ES-I3 (cell line): ENCODE data around the gene POFUT2.

ENCODE experiments used
- H3K36me3 ChIP-seq: 2 replicates; pipeline ENCODE4 v1.6.1; 2013; ENCODE audit warnings: mild to moderate bottlenecking, low read length, control low read depth, moderate library complexity; ENCODE audit not compliant: insufficient read depth
- H3K4me1 ChIP-seq: 2 replicates; pipeline ENCODE4 v1.6.1; 2013; ENCODE audit warnings: mild to moderate bottlenecking, control low read depth, low read length; ENCODE audit not compliant: insufficient read depth
- H3K9ac ChIP-seq: 2 replicates; pipeline ENCODE4 v1.6.1; 2013; ENCODE audit warnings: low read depth, mild to moderate bottlenecking, low read length, moderate library complexity
- H3K9me3 ChIP-seq: 2 replicates; pipeline ENCODE4 v1.6.1; 2013; ENCODE audit warnings: mild to moderate bottlenecking, low read length, moderate library complexity; ENCODE audit not compliant: control insufficient read depth, insufficient read depth

Gene POFUT2

DNA sequence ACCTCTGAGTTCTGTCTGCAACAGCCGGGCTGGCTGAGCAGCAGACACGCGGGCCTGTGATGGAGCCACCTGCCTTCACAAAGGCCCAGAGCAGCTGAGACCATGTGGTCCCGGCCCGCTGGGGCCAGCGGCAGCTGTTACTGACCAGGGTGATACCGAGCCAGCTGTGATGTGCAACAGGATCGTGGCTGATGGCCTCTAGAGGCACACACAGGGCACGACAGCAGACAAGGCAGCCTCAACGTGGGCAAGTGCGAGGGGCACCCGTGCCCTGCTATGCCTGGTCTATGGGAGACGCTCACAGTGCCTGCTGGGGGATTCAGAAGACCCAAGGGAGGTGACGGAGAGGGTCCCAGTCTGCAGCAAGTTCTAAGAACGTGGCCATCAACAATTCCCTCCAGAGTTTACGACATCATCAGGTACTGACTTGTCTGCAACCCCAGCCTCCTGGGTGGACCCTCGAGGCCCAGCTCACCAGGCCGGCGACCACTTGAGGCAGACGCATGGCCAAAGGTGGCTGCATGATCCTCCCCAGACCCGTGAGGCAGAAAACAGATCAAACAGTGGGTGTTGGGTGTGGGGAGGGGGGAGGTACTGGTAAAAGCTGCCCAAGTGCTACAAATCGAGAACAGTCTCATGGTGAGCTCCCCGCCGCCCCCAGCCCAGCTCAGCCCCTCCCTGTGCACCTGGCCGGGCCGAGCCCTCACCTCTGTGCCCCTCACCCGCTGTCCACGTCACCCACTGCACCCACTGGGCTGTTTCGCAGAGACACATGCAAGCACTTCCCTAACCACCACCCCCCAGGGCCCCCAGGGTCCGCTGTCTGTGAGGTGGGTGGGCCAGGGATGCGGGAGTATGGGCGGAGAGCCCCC lies 6.0 kb downstream of the POFUT2 start:
- no peaks in the 10 kb centered on the region for H3K4me1 ChIP-seq
- peaks cover 30% of the 10 kb centered on the region for H3K36me3 ChIP-seq
- no peaks in the 10 kb centered on the region for H3K9me3 ChIP-seq
- no peak overlapping the region for H3K9ac ChIP-seq

- Histone ChIP-seq H3K4me1 (no peaks in the 10 kb centered on the region), H3K9ac (no peak overlapping the region), H3K36me3 (peaks cover 30% of the 10 kb centered on the region), H3K9me3 (no peaks in the 10 kb centered on the region)
Observed at GRCh38 chr21:45280969-45281368, 6.7 kb downstream of the POFUT2 start.

DNA sequence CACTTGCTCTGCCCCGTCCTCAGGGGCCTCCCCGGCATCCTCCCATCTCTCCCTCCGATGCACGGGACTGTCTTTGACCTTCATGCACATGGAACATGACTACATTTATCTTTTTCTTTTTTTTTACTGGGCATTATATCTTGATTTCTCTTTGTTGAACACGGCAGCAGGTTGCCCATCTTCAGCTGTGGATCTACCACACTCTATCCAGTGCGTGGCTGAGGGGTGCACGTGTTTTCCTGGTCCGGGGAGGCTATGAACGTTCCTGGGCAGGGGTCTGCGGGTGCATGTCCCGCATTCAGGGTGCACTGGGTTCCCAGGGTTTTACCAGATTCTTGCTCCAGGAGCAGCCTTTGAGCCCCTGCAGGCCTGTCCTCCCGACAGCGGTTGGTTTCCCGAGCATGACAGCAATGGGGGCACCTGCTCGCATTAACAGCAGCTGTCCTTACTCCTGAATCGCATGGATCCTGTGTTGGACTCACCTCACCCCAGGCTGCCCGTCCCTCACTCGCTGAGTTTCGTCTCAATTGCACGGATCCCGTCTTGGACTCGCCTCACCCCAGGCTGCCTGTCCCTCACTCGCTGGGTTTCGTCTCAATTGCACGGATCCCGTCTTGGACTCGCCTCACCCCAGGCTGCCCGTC lies 7.4 kb downstream of the POFUT2 start:
- no peaks in the 10 kb centered on the region for H3K9me3 ChIP-seq
- H3K4me1 ChIP-seq, result no peaks in the 10 kb centered on the region
- peaks cover 32% of the 10 kb centered on the region for H3K36me3 ChIP-seq
- H3K9ac ChIP-seq, result no peak overlapping the region

DNA sequence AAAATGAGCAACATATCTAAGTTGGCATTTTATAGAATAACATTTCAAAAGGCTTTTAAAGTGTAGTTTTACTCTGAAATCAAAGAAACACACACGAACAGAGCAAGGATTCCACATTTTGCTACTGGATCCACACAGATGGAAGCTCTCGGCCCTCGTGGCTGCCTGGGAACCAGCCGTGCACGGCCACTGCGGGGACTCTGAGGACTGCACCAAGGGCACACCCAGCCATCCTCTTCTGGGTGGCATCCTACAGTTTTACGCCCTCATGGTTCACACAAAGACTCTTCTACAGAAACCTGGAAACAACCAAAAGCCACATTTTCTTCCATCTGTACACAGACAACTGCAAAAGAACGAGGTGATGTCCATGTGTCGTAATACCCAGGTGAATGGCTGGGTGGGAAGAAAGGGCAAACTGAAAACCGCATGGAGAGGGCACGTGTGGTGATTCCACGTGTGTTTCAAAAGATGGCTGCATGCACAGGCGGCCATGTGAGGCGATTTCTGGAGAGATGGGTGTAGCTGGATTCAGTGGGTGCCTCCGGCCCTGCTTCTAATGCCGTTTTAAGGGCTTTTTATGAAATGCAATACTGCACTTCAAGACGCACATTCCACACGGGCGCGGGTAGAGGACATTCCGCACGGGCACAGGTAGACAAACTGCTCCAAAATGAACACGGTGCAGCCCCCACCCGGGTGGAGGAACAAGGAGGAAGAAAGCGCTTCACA lies 8.1 kb downstream of the POFUT2 start:
- H3K4me1 ChIP-seq, result no peaks in the 10 kb centered on the region
- H3K9ac ChIP-seq, result no peak overlapping the region
- no peaks in the 10 kb centered on the region for H3K9me3 ChIP-seq
- peaks cover 26% of the 10 kb centered on the region for H3K36me3 ChIP-seq

DNA sequence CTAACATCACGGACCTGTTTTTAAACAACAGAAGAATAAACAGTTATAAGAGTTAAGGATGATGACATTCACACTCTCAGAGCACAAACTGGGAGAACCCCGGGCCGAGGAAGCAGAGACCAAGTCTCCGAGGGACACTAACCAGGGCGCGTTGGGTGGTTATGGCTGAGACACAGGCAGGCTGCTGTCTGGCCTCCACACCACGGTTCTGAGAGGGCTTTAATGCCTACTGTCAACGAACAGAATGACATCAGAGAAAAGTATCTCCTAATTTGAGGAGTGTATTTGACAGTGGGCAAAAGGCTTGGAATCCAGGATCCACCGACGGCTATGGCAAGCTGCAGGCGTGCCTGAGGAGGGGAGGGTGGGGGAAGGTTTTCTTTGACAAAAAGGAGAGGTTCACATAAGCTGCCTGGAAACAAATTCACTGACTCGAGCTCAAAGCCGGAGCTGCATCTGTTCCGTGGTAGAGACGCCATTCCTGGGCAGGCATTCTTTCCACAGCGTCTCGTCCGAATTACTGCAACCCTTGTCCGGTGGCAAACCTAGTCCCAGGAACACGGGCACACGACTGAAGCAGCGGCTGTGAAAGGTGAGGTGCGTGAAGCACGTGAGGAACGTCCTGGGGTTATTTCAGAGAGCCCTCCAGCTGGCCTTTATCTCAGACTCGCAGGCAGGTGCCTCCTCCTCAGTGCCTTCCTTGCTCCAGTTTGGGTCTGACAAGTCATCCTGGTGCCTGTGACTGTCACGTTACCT lies 9.4 kb downstream of the POFUT2 start:
- no peak overlapping the region for H3K9ac ChIP-seq
- no peaks in the 10 kb centered on the region for H3K9me3 ChIP-seq
- H3K4me1 ChIP-seq, result no peaks in the 10 kb centered on the region
- peaks cover 24% of the 10 kb centered on the region for H3K36me3 ChIP-seq

DNA sequence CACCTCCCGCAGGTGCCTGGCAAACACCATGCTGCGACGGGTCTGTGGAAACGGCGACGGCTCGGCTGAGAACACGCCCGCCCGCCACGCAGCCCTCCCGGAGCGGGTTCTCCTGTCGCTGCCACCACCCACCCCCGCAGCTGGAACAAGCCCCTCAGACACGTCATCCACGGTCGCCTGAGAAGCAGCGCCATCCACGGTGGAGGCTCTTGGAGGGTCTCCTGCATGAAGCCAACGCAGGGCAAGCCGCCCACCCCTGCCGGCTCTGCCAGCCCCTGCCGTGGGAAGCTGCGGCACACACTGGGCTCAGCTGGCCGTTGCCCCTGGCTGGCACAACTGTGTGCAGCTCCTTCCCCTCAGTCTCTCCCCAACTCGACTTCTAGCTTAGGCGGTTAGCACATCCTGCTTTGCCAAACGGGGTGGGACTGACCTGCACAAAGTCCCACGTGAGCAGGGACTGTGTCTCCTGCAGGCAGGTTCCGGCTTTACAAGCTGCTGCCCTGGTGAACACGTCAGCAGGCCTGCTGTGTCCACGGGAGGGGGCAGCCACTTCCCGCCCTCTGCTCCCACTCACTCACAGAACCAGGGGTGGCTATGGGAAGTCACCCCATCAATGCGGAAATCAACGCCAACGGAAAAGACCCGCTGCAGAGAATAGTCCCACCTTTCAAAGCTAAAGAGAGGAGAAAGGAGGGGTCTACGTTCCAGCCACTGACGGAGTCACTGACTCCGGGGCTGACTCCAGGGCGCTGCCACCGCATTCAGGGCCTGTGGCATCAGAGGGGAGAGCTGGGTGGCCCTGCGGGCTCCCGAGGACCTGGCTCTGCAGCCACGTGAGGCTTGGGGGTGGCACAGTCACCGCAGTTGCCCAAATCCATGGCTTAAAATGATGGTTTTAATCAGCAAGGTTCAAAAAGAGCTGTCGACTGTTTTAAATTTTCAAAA lies 10.3 kb downstream of the POFUT2 start:
- H3K36me3 ChIP-seq, result peaks cover 24% of the 10 kb centered on the region
- no peak overlapping the region for H3K9ac ChIP-seq
- H3K9me3 ChIP-seq, result no peaks in the 10 kb centered on the region
- H3K4me1 ChIP-seq, result no peaks in the 10 kb centered on the region

DNA sequence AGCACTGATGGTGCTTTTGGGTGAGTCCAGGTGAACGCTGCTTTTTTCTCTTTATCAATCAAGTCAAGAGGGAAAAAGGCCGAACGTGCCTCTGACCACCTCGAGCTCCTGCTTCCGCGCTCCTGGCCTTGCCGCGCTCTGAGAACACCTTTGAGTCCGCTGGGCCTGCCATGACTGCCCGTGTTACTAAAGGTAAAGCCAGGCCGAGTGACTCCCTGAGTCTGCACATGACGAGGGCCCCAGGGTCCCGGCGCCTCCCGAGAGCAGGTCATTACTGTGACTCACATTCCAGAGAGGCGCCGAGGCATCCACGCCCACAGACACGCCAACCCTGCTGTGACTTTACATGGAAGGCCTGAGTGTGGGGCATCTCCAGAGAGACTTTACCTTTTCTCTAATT lies 11.1 kb downstream of the POFUT2 start:
- H3K36me3 ChIP-seq, result peaks cover 24% of the 10 kb centered on the region
- no peaks in the 10 kb centered on the region for H3K4me1 ChIP-seq
- no peak overlapping the region for H3K9ac ChIP-seq
- H3K9me3 ChIP-seq, result no peaks in the 10 kb centered on the region

DNA sequence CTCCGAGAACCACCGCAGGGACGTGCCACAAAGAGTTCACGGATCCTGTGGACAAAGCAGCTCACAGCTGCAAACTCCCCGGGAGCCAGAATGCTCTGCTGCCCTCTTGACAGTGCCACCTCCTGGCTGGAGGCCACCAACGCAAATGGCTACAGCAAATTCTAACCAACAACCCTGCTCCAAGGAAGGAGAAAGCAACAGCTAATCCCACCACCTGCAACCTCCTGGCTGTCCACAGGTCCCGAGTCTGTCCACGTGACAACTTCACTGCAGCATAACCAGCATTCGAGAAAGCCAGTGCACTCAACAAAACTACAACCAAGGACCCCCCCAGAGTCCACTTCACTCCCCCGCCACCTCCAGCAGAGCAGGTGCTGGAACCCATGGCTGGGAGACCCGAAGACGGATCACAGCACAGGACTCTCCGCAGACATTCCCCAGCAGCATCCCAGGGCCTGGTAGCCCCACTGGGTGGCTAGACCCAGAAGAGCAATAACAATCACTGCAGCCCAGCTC lies 17.3 kb downstream of the POFUT2 start:
- Histone ChIP-seq H3K9me3 (no peaks in the 10 kb centered on the region), H3K4me1 (no peaks in the 10 kb centered on the region), H3K9ac (no peak overlapping the region), H3K36me3 (peaks cover 6% of the 10 kb centered on the region)

GRCh38 chr21:45269861-45270260 lies 17.8 kb downstream of the POFUT2 start:
- no peaks in the 10 kb centered on the region for H3K9me3 ChIP-seq
- peaks cover 6% of the 10 kb centered on the region for H3K36me3 ChIP-seq
- no peaks in the 10 kb centered on the region for H3K4me1 ChIP-seq
- no peak overlapping the region for H3K9ac ChIP-seq

DNA sequence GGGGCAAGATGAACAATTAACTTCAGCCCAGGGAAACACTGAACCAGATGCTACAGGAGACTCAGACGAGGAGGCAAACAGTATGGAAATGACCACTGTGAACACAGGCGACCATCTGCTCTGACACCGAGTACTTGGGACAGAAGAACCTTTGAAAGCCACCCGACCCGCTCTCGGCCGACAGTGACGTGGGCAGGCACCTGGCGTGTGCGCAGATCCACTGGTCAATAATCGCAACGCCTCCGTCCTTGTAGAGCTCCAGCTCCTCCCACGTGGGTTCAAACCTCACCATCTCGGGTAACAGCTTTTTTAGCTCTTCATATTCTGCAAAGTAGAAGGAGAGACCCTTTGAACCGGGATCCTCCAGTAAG lies 20.3 kb downstream of the POFUT2 start:
- H3K9me3 ChIP-seq, result no peaks in the 10 kb centered on the region
- H3K9ac ChIP-seq, result no peak overlapping the region
- peaks cover 4% of the 10 kb centered on the region; the same call in 1 of the 2 replicates for H3K36me3 ChIP-seq
- no peaks in the 10 kb centered on the region for H3K4me1 ChIP-seq

DNA sequence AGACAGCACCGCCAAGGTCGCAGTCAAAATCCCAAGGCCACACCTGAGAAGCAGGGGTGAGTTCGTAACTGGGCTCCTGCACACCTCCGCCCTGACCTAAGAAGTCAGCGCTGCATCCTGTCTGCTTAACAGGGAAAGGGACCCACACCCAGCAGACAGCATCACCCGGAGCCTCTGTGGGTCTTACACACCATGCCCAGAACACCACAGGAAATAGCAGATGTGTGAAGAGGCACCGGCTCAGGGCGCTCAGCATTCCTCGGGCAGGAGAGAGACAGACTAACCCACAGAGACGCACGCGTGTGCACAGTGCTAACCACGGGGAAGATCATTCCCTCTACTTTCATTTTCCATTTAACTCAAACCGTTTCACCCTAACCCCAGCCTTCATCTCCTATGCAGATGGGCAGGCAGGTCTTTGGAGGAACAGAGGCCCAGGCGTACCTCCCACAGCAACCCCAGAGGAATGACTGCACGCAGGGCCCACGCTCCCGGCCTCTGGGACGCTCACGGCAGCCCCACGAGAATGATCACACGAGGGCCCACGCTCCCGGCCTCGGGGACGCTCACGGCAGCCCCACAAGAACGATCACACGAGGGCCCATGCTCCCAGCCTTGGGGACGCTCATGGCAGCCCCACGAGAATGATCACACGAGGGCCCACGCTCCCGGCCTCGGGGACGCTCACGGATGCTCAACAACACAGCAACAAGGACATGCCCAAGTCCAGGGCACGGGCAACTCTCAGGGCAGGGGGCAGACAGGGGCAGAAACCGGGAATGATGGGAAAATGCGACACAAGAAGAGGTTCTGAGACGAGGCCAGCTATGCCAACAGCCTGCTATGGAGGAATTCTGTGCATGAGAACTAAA lies 20.9 kb downstream of the POFUT2 start:
- no peak overlapping the region for H3K9ac ChIP-seq
- H3K9me3 ChIP-seq, result no peaks in the 10 kb centered on the region
- no peaks in the 10 kb centered on the region for H3K4me1 ChIP-seq
- peaks cover 8% of the 10 kb centered on the region; the same call in 1 of the 2 replicates for H3K36me3 ChIP-seq

- H3K9ac ChIP-seq, result no peak overlapping the region
- H3K9me3 ChIP-seq, result no peaks in the 10 kb centered on the region
- peaks cover 8% of the 10 kb centered on the region; the same call in 1 of the 2 replicates for H3K36me3 ChIP-seq
- no peaks in the 10 kb centered on the region for H3K4me1 ChIP-seq
Observed at GRCh38 chr21:45265721-45266517, 21.8 kb downstream of the POFUT2 start.
